GM12874 (cell line): ENCODE data around the gene TNKS2.

Experiments
- TF ChIP-seq, protein P1 (sequence below): IDR thresholded peaks from 2 replicates; pipeline ENCODE4 v1.5.1; 2011; ENCODE audit warnings: low read depth, mild to moderate bottlenecking, control low read depth, low read length, moderate library complexity; ENCODE audit not compliant: insufficient read depth

TNKS2 gene

DNA sequence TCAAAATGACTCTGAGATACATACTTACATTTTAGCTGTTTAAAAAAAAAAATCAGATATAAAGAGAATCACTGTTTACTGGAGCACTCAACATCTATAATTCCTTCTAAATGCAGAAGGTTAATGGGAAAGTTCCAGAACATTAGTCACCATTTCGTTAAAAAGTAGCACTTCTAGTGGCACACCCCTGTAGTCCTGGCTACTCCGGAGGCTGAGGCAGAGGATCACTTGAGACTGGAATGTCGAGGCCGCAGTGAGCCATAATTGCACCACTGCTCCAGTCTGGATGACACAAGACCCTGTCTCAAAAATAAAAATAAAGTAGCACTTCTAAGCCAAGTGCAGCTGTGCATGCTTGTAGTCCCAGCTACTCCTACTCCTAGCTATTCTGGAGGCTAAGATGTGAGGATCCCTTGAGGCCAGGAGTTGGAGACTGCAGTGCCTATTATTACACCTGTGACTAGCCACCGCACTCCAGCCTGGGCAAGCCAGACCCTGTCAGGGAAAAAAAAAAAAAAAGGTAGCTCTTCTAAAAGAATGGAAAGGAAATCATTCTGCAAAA lies 108.9 kb downstream of the TNKS2 start:
- TF ChIP-seq, protein P1, sequence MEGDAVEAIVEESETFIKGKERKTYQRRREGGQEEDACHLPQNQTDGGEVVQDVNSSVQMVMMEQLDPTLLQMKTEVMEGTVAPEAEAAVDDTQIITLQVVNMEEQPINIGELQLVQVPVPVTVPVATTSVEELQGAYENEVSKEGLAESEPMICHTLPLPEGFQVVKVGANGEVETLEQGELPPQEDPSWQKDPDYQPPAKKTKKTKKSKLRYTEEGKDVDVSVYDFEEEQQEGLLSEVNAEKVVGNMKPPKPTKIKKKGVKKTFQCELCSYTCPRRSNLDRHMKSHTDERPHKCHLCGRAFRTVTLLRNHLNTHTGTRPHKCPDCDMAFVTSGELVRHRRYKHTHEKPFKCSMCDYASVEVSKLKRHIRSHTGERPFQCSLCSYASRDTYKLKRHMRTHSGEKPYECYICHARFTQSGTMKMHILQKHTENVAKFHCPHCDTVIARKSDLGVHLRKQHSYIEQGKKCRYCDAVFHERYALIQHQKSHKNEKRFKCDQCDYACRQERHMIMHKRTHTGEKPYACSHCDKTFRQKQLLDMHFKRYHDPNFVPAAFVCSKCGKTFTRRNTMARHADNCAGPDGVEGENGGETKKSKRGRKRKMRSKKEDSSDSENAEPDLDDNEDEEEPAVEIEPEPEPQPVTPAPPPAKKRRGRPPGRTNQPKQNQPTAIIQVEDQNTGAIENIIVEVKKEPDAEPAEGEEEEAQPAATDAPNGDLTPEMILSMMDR = no peak

DNA sequence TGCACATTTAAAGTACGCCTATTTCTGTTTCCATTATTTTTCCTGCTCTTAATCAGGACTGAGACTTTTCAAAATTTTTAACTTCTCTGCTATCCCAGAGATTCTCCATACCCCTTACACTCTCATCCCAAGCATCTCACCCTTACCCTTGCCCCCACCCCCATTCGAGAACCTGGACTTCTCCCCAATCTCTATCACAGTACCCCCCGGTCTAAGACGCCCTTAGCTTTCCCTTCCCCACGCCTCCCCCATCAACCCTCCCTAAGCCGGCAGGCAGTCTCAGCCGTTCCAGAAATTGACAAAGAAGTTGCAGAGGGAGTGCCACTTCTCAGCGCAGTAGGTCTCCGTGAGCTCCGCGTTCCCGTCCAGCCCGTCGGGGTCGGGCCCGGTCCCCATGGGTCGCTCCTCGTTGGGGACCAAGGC lies 109.7 kb downstream of the TNKS2 start:
- TF ChIP-seq, protein P1 = no peak

DNA sequence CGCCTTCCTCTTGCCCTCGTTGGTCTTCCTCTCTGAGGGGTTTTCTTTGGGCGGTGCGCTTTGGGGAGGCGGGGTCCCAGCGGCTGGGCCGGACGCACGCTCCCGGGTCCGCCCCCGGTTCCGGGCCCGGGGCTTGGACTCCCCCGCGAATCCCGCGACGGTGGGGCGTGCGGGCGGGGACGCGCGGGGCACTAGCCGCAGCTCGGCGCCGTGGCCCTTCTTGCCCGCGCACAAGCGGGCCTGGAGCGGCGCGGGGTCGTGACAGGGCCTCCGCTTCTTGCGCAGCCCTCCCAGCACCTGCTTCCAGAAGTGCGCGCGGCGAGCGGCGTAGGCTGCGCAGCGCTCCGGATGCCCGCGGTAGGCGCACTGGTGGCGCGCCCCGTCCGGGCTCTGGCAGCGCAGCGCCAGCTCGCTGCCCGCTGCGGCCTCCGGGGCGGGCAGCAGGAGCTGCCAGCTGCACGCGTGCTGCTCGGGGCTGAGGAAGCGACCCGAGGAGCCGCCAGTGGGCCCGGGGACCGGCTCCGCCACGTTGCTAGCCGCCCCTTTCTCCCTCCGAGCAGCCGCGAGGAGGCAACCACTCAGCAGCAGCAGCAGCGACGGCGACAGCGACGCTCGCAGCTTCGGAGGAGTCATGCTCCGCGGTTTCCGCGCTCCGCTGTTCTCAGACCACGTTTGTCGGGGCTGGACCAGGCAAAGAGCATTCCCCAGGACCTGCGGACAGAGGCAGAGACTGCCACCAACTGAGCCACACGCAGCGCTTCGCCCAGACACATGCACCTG lies 110.3 kb downstream of the TNKS2 start:
- TF ChIP-seq, protein P1 = peak; percentile 61

DNA sequence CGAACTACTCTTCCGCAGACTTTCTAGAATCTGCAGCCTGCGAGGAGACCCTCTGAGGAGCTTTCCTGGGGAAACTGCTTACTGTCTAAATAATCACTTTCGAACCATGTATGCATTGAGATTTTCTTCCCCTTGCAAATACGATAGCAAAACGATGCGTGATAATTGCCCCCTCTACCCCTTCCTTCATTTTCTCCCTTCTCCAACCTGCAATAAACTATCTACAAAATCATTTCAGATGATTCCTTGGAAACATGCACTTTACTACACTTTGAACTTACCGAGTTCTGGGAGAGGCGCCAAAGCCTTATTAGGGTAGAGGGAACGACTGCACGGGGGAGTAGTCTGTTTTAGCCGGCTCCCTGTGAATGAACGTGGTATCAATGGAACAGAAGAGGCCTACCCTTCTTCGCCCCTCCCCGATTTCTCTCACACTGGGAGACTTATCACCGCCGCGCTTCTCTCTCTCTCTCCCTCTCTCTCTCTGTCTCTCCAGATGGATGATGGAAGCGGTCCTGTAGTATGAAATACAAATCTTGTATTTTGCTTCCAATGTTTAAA lies 111.0 kb downstream of the TNKS2 start, which contains the start of gene FGFBP3:
Gene FGFBP3 (minus strand): TSS at position 370 of the 561 bp plus-strand sequence. CDS start 517 bp downstream, outside the sequence.
- TF ChIP-seq, protein P1 = no peak

DNA sequence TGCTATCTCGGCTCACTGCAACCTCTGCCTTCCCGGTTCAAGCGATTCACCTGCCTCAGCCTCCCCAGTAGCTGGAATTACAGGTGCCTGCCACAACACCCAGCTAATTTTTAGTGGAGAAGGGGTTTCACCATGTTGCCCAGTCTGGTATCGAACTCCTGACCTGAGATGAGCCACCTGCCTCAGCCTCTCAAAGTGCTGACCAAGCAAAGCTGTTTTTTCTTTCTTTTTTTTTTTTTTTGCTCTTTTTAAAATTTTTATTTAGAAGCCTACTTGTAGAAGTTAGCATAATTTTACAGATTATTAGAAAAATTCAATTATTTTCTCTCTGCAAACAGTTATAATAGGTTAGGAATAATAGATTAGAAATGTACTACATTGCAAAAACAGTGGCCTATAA lies 112.2 kb downstream of the TNKS2 start:
- TF ChIP-seq, protein P1 = no peak
